ENCODE data around the gene DPM2. TPM values are rescaled to one million over a fixed set of nuclear protein-coding genes. Genes with fewer than 3 reads are reported as not detected.

The DPM2 gene
- total RNA-seq, 1 experiment from 2014 or later, result 56.1 TPM

GRCh38 chr9:127903557-127904475 lies 33.8 kb downstream of the DPM2 start:
- CTCF ChIA-PET, result interaction anchor here (0.5 to 1.7 kb wide), 11 partner anchors 13 to 221 kb away, joined by 3 to 9 read pairs (median 4); partner anchors contain the start of genes ST6GALNAC4 and TOR2A
- POLR2A ChIA-PET, result interaction anchor here (0.6 to 1.0 kb wide), 2 partner anchors 14 to 111 kb away, joined by 3 read pairs; no protein-coding TSS in a partner anchor
- H3K4me3 Mint-ChIP-seq, result no peak overlapping the region

More at GRCh38 chr9:127903557-127904475, 33.8 kb downstream of the DPM2 start:
- no peaks in the 10 kb centered on the region; the same call in 1 of the 2 replicates for H3K27me3 Mint-ChIP-seq (ENCODE audit: low read depth)
- H3K4me1 Mint-ChIP-seq, result peaks cover 35% of the 10 kb centered on the region
- H3K36me3 Mint-ChIP-seq, result no peaks in the 10 kb centered on the region
- TF ChIP-seq GABPB1 (CRISPR knock-in tag; IDR thresholded peaks at IDR 0.05) (peak; percentile 28; the same call in 1 of the 2 replicates), MAX (CRISPR knock-in tag; IDR thresholded peaks at IDR 0.05) (no peak), SMAD3 (CRISPR knock-in tag; IDR thresholded peaks at IDR 0.05; ENCODE audit: borderline replicate concordance) (0 out of 2 replicates have a peak, but pooled peaks have one; percentile 12), NFATC4 (CRISPR knock-in tag; IDR thresholded peaks at IDR 0.05) (no peak), NR2C2 (CRISPR knock-in tag; IDR thresholded peaks at IDR 0.05) (no peak), FOXP1 (CRISPR knock-in tag; IDR thresholded peaks at IDR 0.05; ENCODE audit: borderline replicate concordance) (peak; percentile 28; the same call in 1 of the 2 replicates), AR (CRISPR knock-in tag; IDR thresholded peaks at IDR 0.05) (no peak), ZBTB43 (CRISPR knock-in tag; IDR thresholded peaks at IDR 0.05) (no peak), ZNF396 (CRISPR knock-in tag; IDR thresholded peaks at IDR 0.05; ENCODE audit: borderline replicate concordance) (no peak), ZNF263 (CRISPR knock-in tag; IDR thresholded peaks at IDR 0.05; ENCODE audit: low read depth) (no peak), ZNF281 (CRISPR knock-in tag; IDR thresholded peaks at IDR 0.05) (peak; percentile 90), HMGA2 (CRISPR knock-in tag; IDR thresholded peaks at IDR 0.05) (no peak), SP1 (CRISPR knock-in tag; conservative IDR thresholded peaks at IDR 0.05) (peak; percentile 61; the same call in 1 of the 2 replicates), STAT6 (CRISPR knock-in tag; conservative IDR thresholded peaks at IDR 0.05; ENCODE audit: low read depth) (no peak), NR1H2 (CRISPR knock-in tag; IDR thresholded peaks at IDR 0.05) (no peak), ZNF138 (CRISPR knock-in tag; conservative IDR thresholded peaks at IDR 0.05) (no peak), ZNF532 (CRISPR knock-in tag; IDR thresholded peaks at IDR 0.05; ENCODE audit: borderline replicate concordance) (no peak)
- H3K9me3 Mint-ChIP-seq, result no peaks in the 10 kb centered on the region
- peak; percentile 83 for DNase-seq (ENCODE audit: low spot score)
- H3K27ac Mint-ChIP-seq, result peak overlapping the region; percentile 85
- ATAC-seq, result peak; percentile 58
